BE2C (cell line): Measurements from ENCODE around the gene PIGZ.

Experiments used
- DNase-seq: peaks from one replicate; pipeline ENCODE4 v3.0.0-alpha.2; 2020
- H3K27me3 ChIP-seq: fragments of 250-450 bp; sonication (Bioruptor Pico); 2 replicates; pipeline ENCODE4 v1.5.1; 2020; ENCODE audit warnings: mild to moderate bottlenecking
- H3K36me3 ChIP-seq: fragments of 250-450 bp; sonication (Bioruptor Pico); 2 replicates; pipeline ENCODE4 v1.5.1; 2020; ENCODE audit warnings: mild to moderate bottlenecking
- H3K4me1 ChIP-seq: fragments of 250-450 bp; sonication (Bioruptor Pico); 2 replicates; pipeline ENCODE4 v1.5.1; 2020
- H3K4me3 ChIP-seq: 2 replicates; pipeline ENCODE4 v1.5.1; 2011; ENCODE audit warnings: low read depth, low read length
- H3K9me3 ChIP-seq: fragments of 250-450 bp; sonication (Bioruptor Pico); 2 replicates; pipeline ENCODE4 v1.5.1; 2020
- CTCF ChIP-seq: IDR thresholded peaks from 2 replicates; pipeline ENCODE4 v1.5.1; 2012; ENCODE audit warnings: mild to moderate bottlenecking, low read depth, low read length

The PIGZ gene

GRCh38 chr3:196969134-196969659 lies 564 bp upstream of the PIGZ start:
- Histone ChIP-seq H3K27me3 (peaks cover 9% of the 10 kb centered on the region), H3K9me3 (no peaks in the 10 kb centered on the region; the same call in 1 of the 2 replicates), H3K36me3 (no peaks in the 10 kb centered on the region), H3K4me1 (no peaks in the 10 kb centered on the region), H3K4me3 (peak overlapping the region; percentile 74)
- no peak for TF ChIP-seq CTCF
- peak; percentile 58 for DNase-seq

- TF ChIP-seq CTCF, result no peak
- H3K4me3 ChIP-seq, result peak overlapping the region; percentile 49; the same call in 1 of the 2 replicates
- H3K36me3 ChIP-seq, result no peaks in the 10 kb centered on the region
- no peak for DNase-seq
- H3K4me1 ChIP-seq, result no peaks in the 10 kb centered on the region
- H3K27me3 ChIP-seq, result peaks cover 9% of the 10 kb centered on the region
- no peaks in the 10 kb centered on the region; the same call in 1 of the 2 replicates for H3K9me3 ChIP-seq
Measured at GRCh38 chr3:196967412-196968232, 1.0 kb downstream of the PIGZ start.

GRCh38 chr3:196966526-196967401 lies 1.9 kb downstream of the PIGZ start:
- H3K27me3 ChIP-seq, result peaks cover 9% of the 10 kb centered on the region
- TF ChIP-seq CTCF, result no peak
- H3K4me3 ChIP-seq, result no peak overlapping the region
- H3K4me1 ChIP-seq, result no peaks in the 10 kb centered on the region
- no peaks in the 10 kb centered on the region for H3K36me3 ChIP-seq
- no peaks in the 10 kb centered on the region; the same call in 1 of the 2 replicates for H3K9me3 ChIP-seq
- DNase-seq, result no peak

- TF ChIP-seq CTCF, result no peak
- no peaks in the 10 kb centered on the region for H3K4me1 ChIP-seq
- H3K4me3 ChIP-seq, result no peak overlapping the region
- no peaks in the 10 kb centered on the region; the same call in 1 of the 2 replicates for H3K9me3 ChIP-seq
- DNase-seq, result no peak
- peaks cover 9% of the 10 kb centered on the region for H3K27me3 ChIP-seq
- H3K36me3 ChIP-seq, result no peaks in the 10 kb centered on the region
Measured at GRCh38 chr3:196965804-196966173, 2.8 kb downstream of the PIGZ start.

GRCh38 chr3:196965112-196965803 lies 3.4 kb downstream of the PIGZ start:
- Histone ChIP-seq H3K4me1 (no peaks in the 10 kb centered on the region), H3K36me3 (no peaks in the 10 kb centered on the region), H3K27me3 (peaks cover 9% of the 10 kb centered on the region), H3K4me3 (no peak overlapping the region), H3K9me3 (no peaks in the 10 kb centered on the region; the same call in 1 of the 2 replicates)
- TF ChIP-seq CTCF, result no peak
- no peak for DNase-seq
